Effector memory CD4-positive, alpha-beta T cell (primary cell): Measurements from ENCODE around the gene THBD.

Source experiments
- DNase-seq, 3 donors: peaks; one replicate each; pipeline ENCODE4 v3.0.0-alpha.2; 2020
- H3K27ac ChIP-seq: 2 replicates; pipeline ENCODE4 v1.7.0; 2013; ENCODE audit warnings: mild to moderate bottlenecking, low read length, moderate library complexity; ENCODE audit not compliant: insufficient read depth, poor library complexity, severe bottlenecking
- H3K27me3 ChIP-seq: replicated peaks from 2 replicates; pipeline ENCODE4 v1.7.0; 2013; ENCODE audit warnings: mild to moderate bottlenecking, low read length; ENCODE audit not compliant: insufficient read depth, control insufficient read depth, poor library complexity, severe bottlenecking
- H3K36me3 ChIP-seq: 2 replicates; pipeline ENCODE4 v1.7.0; 2013; ENCODE audit warnings: mild to moderate bottlenecking, low read length, moderate library complexity; ENCODE audit not compliant: control insufficient read depth, insufficient read depth
- H3K4me1 ChIP-seq: 2 replicates; pipeline ENCODE4 v1.7.0; 2013; ENCODE audit warnings: low read length, mild to moderate bottlenecking; ENCODE audit not compliant: control insufficient read depth, insufficient read depth, poor library complexity, severe bottlenecking
- H3K4me3 ChIP-seq: 2 replicates; pipeline ENCODE4 v1.7.0; 2013; ENCODE audit warnings: low read length, low read depth, mild to moderate bottlenecking; ENCODE audit not compliant: insufficient read depth, poor library complexity, severe bottlenecking
- H3K9me3 ChIP-seq: 2 replicates; pipeline ENCODE4 v1.7.0; 2013; ENCODE audit warnings: mild to moderate bottlenecking, low read length, moderate library complexity; ENCODE audit not compliant: control insufficient read depth

The THBD gene

GRCh38 chr20:23092384-23092756 lies 42.9 kb upstream of the THBD start:
- Histone ChIP-seq H3K4me1 (no peaks in the 10 kb centered on the region), H3K4me3 (no peak overlapping the region), H3K36me3 (no peaks in the 10 kb centered on the region), H3K9me3 (no peaks in the 10 kb centered on the region), H3K27ac (no peak overlapping the region), H3K27me3 (no peaks in the 10 kb centered on the region)
- DNase-seq = no peak

GRCh38 chr20:23091721-23092383 lies 42.4 kb upstream of the THBD start:
- Histone ChIP-seq H3K4me1 (no peaks in the 10 kb centered on the region), H3K9me3 (no peaks in the 10 kb centered on the region), H3K27ac (no peak overlapping the region), H3K36me3 (no peaks in the 10 kb centered on the region), H3K4me3 (no peak overlapping the region), H3K27me3 (no peaks in the 10 kb centered on the region)
- DNase-seq = no peak

- Histone ChIP-seq H3K4me3 (no peak overlapping the region), H3K4me1 (peaks cover 4% of the 10 kb centered on the region), H3K27me3 (no peaks in the 10 kb centered on the region), H3K9me3 (no peaks in the 10 kb centered on the region), H3K36me3 (no peaks in the 10 kb centered on the region), H3K27ac (no peak overlapping the region)
- no peak for DNase-seq
These were observed 41.4 kb upstream of the THBD start for GRCh38 chr20:23090878-23091277.

- Histone ChIP-seq H3K27ac (no peak overlapping the region), H3K9me3 (no peaks in the 10 kb centered on the region), H3K4me3 (no peak overlapping the region), H3K4me1 (peaks cover 5% of the 10 kb centered on the region), H3K27me3 (no peaks in the 10 kb centered on the region), H3K36me3 (no peaks in the 10 kb centered on the region)
- DNase-seq = no peak
These were observed 40.7 kb upstream of the THBD start for GRCh38 chr20:23090147-23090546.

GRCh38 chr20:23088866-23089265 lies 39.4 kb upstream of the THBD start:
- Histone ChIP-seq H3K4me1 (peaks cover 5% of the 10 kb centered on the region), H3K9me3 (no peaks in the 10 kb centered on the region), H3K4me3 (no peak overlapping the region), H3K36me3 (no peaks in the 10 kb centered on the region), H3K27ac (no peak overlapping the region), H3K27me3 (no peaks in the 10 kb centered on the region)
- no peak for DNase-seq

GRCh38 chr20:23087587-23088251 lies 38.2 kb upstream of the THBD start:
- no peaks in the 10 kb centered on the region for H3K36me3 ChIP-seq
- DNase-seq = no peak
- H3K9me3 ChIP-seq = no peaks in the 10 kb centered on the region
- peaks cover 5% of the 10 kb centered on the region for H3K4me1 ChIP-seq
- H3K27ac ChIP-seq = no peak overlapping the region
- no peak overlapping the region for H3K4me3 ChIP-seq
- H3K27me3 ChIP-seq = no peaks in the 10 kb centered on the region

- Histone ChIP-seq H3K9me3 (no peaks in the 10 kb centered on the region), H3K27me3 (no peaks in the 10 kb centered on the region), H3K27ac (no peak overlapping the region), H3K36me3 (no peaks in the 10 kb centered on the region), H3K4me1 (peaks cover 5% of the 10 kb centered on the region), H3K4me3 (no peak overlapping the region)
- no peak for DNase-seq
These were observed 37.5 kb upstream of the THBD start for GRCh38 chr20:23086931-23087411.

- H3K27ac ChIP-seq = no peak within 1 kb of the TSS
These were observed 36.6 kb upstream of the THBD start, which contains the start of gene CD93 for GRCh38 chr20:23086056-23086566. Gene CD93, minus strand, starts transcription at chr20:23086324. Its CDS starts 132 bp downstream, at chr20:23086192.

GRCh38 chr20:23085436-23086055 lies 36.1 kb upstream of the THBD start:
- no peak for DNase-seq
- Histone ChIP-seq H3K4me3 (no peak overlapping the region), H3K27ac (no peak overlapping the region), H3K27me3 (no peaks in the 10 kb centered on the region), H3K4me1 (peaks cover 5% of the 10 kb centered on the region), H3K9me3 (no peaks in the 10 kb centered on the region), H3K36me3 (no peaks in the 10 kb centered on the region)

More at GRCh38 chr20:23086056-23086566, 36.6 kb upstream of the THBD start, which contains the start of gene CD93:
- peak in 1 of 3 donors; percentile 6 for DNase-seq
- H3K4me3 ChIP-seq = no peak within 1 kb of the TSS
- no peaks in the 10 kb centered on the region for H3K9me3 ChIP-seq
- no peaks in the 10 kb centered on the region for H3K27me3 ChIP-seq
- H3K4me1 ChIP-seq = peaks cover 5% of the 10 kb centered on the region
- no peaks in the 10 kb centered on the region for H3K36me3 ChIP-seq
